HEK293 (cell line): ENCODE measurements around the gene KIAA1586.
"Not testable (repeated sequence)": the region's sequence is repeated elsewhere in the genome, so short reads cannot be mapped to it uniquely, and the experiment has no call there.

Experiments used
- CTCF ChIA-PET: fragments of 350-600 bp; formaldehyde crosslinking; extraction: SDS; loops from one replicate; lab custom pipeline; 2021; ENCODE audit warnings: antibody characterized with exemption; lab: Yijun Ruan, JAX
- POLR2A ChIA-PET: fragments of 300-600 bp; formaldehyde crosslinking; extraction: SDS; loops from one replicate; lab custom pipeline; 2020; ENCODE audit warnings: antibody characterized with exemption, inconsistent platforms; lab: Yijun Ruan, JAX
- H3K27ac ChIP-seq: fragments of 200-500 bp; sonication (Bioruptor generic); 2 replicates; pipeline ENCODE4 v1.5.1; 2014; ENCODE audit warnings: low read depth, low read length, control low read depth, inconsistent platforms; ENCODE audit errors: extremely low read depth
- H3K36me3 ChIP-seq, 2 experiments: fragments of 200-500 bp in 1 of 2; sonication (Bioruptor generic) in 1 of 2; 1 replicate in 1 of 2; 2 replicates in 1 of 2; pipeline ENCODE4 v1.5.1; 2014 to 2017; ENCODE audit warnings: inconsistent platforms in 2 of 2, low read length in 2 of 2; ENCODE audit not compliant: control insufficient read depth in 2 of 2, insufficient read depth in 1 of 2
- H3K4me1 ChIP-seq: fragments of 200-500 bp; sonication (Bioruptor generic); 2 replicates; pipeline ENCODE4 v1.5.1; 2014; ENCODE audit warnings: mild to moderate bottlenecking, low read length, inconsistent platforms; ENCODE audit not compliant: control insufficient read depth, insufficient read depth
- H3K4me3 ChIP-seq: 2 replicates; pipeline ENCODE4 v1.5.1; 2011; ENCODE audit warnings: low read depth, mild to moderate bottlenecking, control low read depth, low read length, moderate library complexity
- H3K9me3 ChIP-seq: fragments of 200-500 bp; sonication (Bioruptor generic); 2 replicates; pipeline ENCODE4 v1.5.1; 2014; ENCODE audit warnings: low read depth, low read length, inconsistent platforms; ENCODE audit not compliant: control insufficient read depth, insufficient read depth
- GLIS2 ChIP-seq: fragments of 450-650 bp; formaldehyde crosslinking; IDR thresholded peaks from 2 replicates; pipeline ENCODE4 v1.5.1; 2016; ENCODE audit warnings: missing biosample characterization, missing genetic modification characterization
- HOXC10 ChIP-seq: sonication (generic); formaldehyde crosslinking; IDR thresholded peaks from 2 replicates; pipeline ENCODE4 v1.8.1; 2023; ENCODE audit warnings: mild to moderate bottlenecking, missing genetic modification reagents
- KLF17 ChIP-seq: fragments of 450-650 bp; formaldehyde crosslinking; IDR thresholded peaks from 2 replicates; pipeline ENCODE4 v1.5.1; 2016; ENCODE audit warnings: missing biosample characterization, missing genetic modification characterization
- KLF9 ChIP-seq: fragments of 450-650 bp; formaldehyde crosslinking; IDR thresholded peaks from 2 replicates; pipeline ENCODE4 v1.5.1; 2016; ENCODE audit warnings: missing biosample characterization, missing genetic modification characterization, low read depth
- PBX3 ChIP-seq: sonication (generic); formaldehyde crosslinking; IDR thresholded peaks from 2 replicates; pipeline ENCODE4 v1.8.1; 2022; ENCODE audit warnings: mild to moderate bottlenecking, moderate library complexity, missing genetic modification reagents
- SP3 ChIP-seq: fragments of 450-650 bp; formaldehyde crosslinking; IDR thresholded peaks from 2 replicates; pipeline ENCODE4 v1.5.1; 2016; ENCODE audit warnings: missing biosample characterization, missing genetic modification characterization
- ZBTB10 ChIP-seq: fragments of 450-650 bp; formaldehyde crosslinking; IDR thresholded peaks from 2 replicates; pipeline ENCODE4 v1.5.1; 2016; ENCODE audit warnings: missing biosample characterization, missing genetic modification characterization
- ZBTB11 ChIP-seq: fragments of 450-650 bp; formaldehyde crosslinking; conservative IDR thresholded peaks from 2 replicates; pipeline ENCODE4 v1.5.1; 2016; ENCODE audit warnings: low read depth, missing biosample characterization, missing genetic modification characterization
- ZBTB20 ChIP-seq: fragments of 450-650 bp; formaldehyde crosslinking; IDR thresholded peaks from 2 replicates; pipeline ENCODE4 v1.5.1; 2016; ENCODE audit warnings: missing biosample characterization, missing genetic modification characterization
- ZBTB7A ChIP-seq: fragments of 450-650 bp; formaldehyde crosslinking; IDR thresholded peaks from 2 replicates; pipeline ENCODE4 v1.5.1; 2016; ENCODE audit warnings: low read depth, missing biosample characterization, missing genetic modification characterization
- ZBTB8A ChIP-seq: fragments of 450-650 bp; formaldehyde crosslinking; IDR thresholded peaks from 2 replicates; pipeline ENCODE4 v1.5.1; 2016; ENCODE audit warnings: missing biosample characterization, missing genetic modification characterization
- ZFHX2 ChIP-seq: fragments of 450-650 bp; formaldehyde crosslinking; conservative IDR thresholded peaks from 2 replicates; pipeline ENCODE4 v1.5.1; 2016; ENCODE audit warnings: missing biosample characterization, missing genetic modification characterization
- ZFP37 ChIP-seq: fragments of 450-650 bp; formaldehyde crosslinking; IDR thresholded peaks from 2 replicates; pipeline ENCODE4 v1.5.1; 2016; ENCODE audit warnings: missing biosample characterization, missing genetic modification characterization
- ZNF24 ChIP-seq: fragments of 450-650 bp; formaldehyde crosslinking; IDR thresholded peaks from 2 replicates; pipeline ENCODE4 v1.5.1; 2016; ENCODE audit warnings: missing biosample characterization, missing genetic modification characterization
- ZNF341 ChIP-seq: fragments of 450-650 bp; formaldehyde crosslinking; IDR thresholded peaks from 2 replicates; pipeline ENCODE4; 2016; ENCODE audit warnings: low read depth, missing biosample characterization, missing genetic modification characterization
- ZNF366 ChIP-seq: fragments of 450-650 bp; formaldehyde crosslinking; conservative IDR thresholded peaks from 2 replicates; pipeline ENCODE4 v1.5.1; 2016; ENCODE audit warnings: missing biosample characterization, missing genetic modification characterization
- ZNF391 ChIP-seq: fragments of 450-650 bp; formaldehyde crosslinking; IDR thresholded peaks from 2 replicates; pipeline ENCODE4 v1.5.1; 2016; ENCODE audit warnings: low read depth, missing biosample characterization, missing genetic modification characterization, borderline replicate concordance
- ZNF629 ChIP-seq: fragments of 450-650 bp; formaldehyde crosslinking; IDR thresholded peaks from 2 replicates; pipeline ENCODE4 v1.5.1; 2017; ENCODE audit warnings: missing biosample characterization, missing genetic modification characterization
- ZNF639 ChIP-seq: fragments of 450-650 bp; formaldehyde crosslinking; IDR thresholded peaks from 2 replicates; pipeline ENCODE4 v1.5.1; 2016; ENCODE audit warnings: missing biosample characterization, missing genetic modification characterization
- ZNF692 ChIP-seq: fragments of 450-650 bp; formaldehyde crosslinking; IDR thresholded peaks from 2 replicates; pipeline ENCODE4 v1.5.1; 2016; ENCODE audit warnings: missing biosample characterization, missing genetic modification characterization

The KIAA1586 gene

GRCh38 chr6:57046332-57047256, at the start of gene KIAA1586:
TSS of gene KIAA1586 (plus strand) at chr6:57046693. CDS start at chr6:57046756, 63 bp downstream.
- Histone ChIP-seq H3K36me3 (peaks cover 27 to 32% of the 10 kb centered on the region in 2 experiments), H3K27ac (peak within 1 kb of the TSS; percentile 71), H3K4me3 (peak within 1 kb of the TSS; percentile 67), H3K4me1 (peaks cover 11% of the 10 kb centered on the region; the same call in 1 of the 2 replicates)
- ChIA-PET POLR2A (interaction anchor here (0.6 to 1.4 kb wide), 7 partner anchors 8 to 109 kb away, joined by 3 to 8 read pairs (median 5); partner anchors contain the start of gene BEND6), CTCF (interaction anchor here (1.2 to 2.0 kb wide), 4 partner anchors 9 to 144 kb away, joined by 4 to 8 read pairs (median 4); partner anchors contain the start of gene BEND6)
- H3K9me3 ChIP-seq = not testable (repeated sequence)
- TF ChIP-seq ZBTB11 (tag by site-specific recombination) = peak; percentile 84
- peak; percentile 64; the same call in 1 of the 2 replicates for TF ChIP-seq ZNF692 (tag by site-specific recombination)
- TF ChIP-seq ZNF24 (tag by site-specific recombination) = 0 out of 2 replicates have a peak, but pooled peaks have one; percentile 45
- TF ChIP-seq KLF17 = peak; percentile 64
- peak; percentile 72; the same call in 1 of the 2 replicates for TF ChIP-seq ZNF639
- TF ChIP-seq ZNF629 (tag by site-specific recombination) = peak; percentile 78
- TF ChIP-seq ZBTB10 = peak; percentile 36; the same call in 1 of the 2 replicates
- TF ChIP-seq KLF9 = peak; percentile 91
- peak; percentile 88 for TF ChIP-seq ZFP37
- peak; percentile 51 for TF ChIP-seq ZBTB8A (tag by site-specific recombination)
- TF ChIP-seq GLIS2 (tag by site-specific recombination) = peak; percentile 80
- peak; percentile 92 for TF ChIP-seq SP3
- peak; percentile 57 for TF ChIP-seq ZFHX2 (tag by site-specific recombination)
- TF ChIP-seq ZNF341 (tag by site-specific recombination) = peak; percentile 60
- 0 out of 2 replicates have a peak, but pooled peaks have one; percentile 68 for TF ChIP-seq HOXC10 (CRISPR knock-in tag)
- TF ChIP-seq PBX3 (CRISPR knock-in tag) = peak; percentile 83
- peak; percentile 74; the same call in 1 of the 2 replicates for TF ChIP-seq ZNF391 (tag by site-specific recombination)
- peak; percentile 100 for TF ChIP-seq ZBTB20
- TF ChIP-seq ZBTB7A (tag by site-specific recombination) = peak; percentile 52; the same call in 1 of the 2 replicates
- TF ChIP-seq ZNF366 (tag by site-specific recombination) = peak; percentile 97
